HL-60/S4 treated with phorbol 12-myristate 13-acetate at 8.2 ng/mL for 4 days and 3 days (cell line): ENCODE data around the gene WDR70.
"Not testable (repeated sequence)": the region's sequence is repeated elsewhere in the genome, so short reads cannot be mapped to it uniquely, and the experiment has no call there.

Source experiments
- in situ Hi-C: fragments of 300-500 bp; cut with MboI; formaldehyde crosslinking; loops from 2 replicates; pipeline ENCODE4 v1.15.0; 2022; ENCODE audit warnings: low sequenced_read_pairs

Gene WDR70

DNA sequence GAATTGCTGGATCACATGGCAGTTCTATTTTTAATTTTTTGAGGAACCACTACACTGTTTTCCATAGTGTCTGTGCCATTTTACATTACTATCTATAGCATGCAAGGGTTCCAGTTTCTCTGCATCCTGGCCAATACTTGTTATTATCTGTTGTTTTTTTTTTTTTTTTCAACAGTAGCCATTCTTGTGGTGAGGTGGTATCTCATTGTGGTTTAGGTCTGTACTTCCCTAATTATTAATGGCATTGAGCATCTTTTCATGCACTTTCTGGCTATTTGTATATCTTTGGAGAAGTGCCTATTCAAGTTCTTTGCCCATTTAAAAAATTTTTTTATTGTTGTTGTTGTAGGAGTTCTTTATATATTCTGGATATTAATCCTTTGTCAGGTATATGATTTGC is 363.0 kb downstream of the WDR70 start:
- in situ Hi-C loops, result no loop called here

DNA sequence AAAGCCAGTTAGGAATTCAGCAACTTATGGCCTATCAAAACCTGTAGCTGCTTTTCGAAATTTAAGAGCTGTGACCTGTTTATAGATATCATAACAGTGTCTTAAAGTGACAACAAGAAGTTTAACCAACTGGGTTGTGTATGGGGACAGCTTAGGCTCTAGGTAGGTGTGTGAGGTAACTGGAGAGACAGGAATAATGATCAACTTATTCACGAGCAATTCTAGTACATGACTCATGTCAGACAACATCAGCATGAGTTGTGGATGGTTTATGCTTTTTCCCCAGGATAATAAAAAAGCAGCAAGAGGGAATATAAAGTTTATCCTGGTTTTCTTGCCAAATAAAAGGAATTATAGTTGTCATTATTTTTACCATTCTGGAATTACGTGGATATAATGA is 372.1 kb downstream of the WDR70 start:
- in situ Hi-C loops, result loop anchor here (25.0 kb wide), 1 partner anchor 436 kb away; no protein-coding TSS in a partner anchor

DNA sequence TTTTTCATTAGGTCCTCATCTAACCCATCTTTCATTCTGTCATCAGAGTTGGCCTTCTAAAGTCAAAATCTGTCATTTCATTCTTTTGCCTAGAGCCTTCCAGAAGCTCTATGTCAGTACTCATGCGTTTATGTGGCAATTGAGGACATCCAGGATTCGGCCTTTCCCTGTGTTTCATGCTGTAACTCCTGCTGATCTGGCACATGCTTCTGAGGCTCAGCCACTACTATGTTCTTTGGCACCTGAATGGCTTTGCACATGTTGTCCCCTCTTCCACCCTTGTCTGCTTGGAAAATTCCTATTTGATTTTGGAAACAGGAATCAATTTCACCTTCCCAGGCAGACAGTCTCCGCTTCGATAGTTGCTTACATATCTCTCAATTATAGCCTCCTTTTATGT is 375.9 kb downstream of the WDR70 start:
- in situ Hi-C loops, result loop anchor here (25.0 kb wide), 1 partner anchor 432 kb away; no protein-coding TSS in a partner anchor

DNA sequence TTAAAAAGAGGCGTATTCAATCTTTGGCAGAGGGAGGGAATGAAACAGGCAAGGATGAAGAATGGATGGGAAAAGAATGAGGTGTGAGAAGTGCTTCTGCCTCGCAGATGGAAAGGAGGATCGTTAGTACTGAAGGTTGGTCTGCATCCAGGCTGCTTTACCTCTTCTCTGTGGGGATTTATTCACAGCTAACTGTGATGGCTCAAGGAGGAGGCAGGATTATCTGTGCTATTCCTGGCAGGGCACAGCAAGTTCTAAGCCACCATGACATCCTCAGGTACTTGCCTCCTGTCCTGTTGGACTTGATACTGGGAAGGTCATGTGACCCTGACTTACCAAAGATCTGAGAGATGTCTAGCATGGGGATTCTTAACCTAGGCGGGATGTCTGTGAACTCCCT is 376.5 kb downstream of the WDR70 start:
- in situ Hi-C loops, result loop anchor here (25.0 kb wide), 1 partner anchor 432 kb away; no protein-coding TSS in a partner anchor

DNA sequence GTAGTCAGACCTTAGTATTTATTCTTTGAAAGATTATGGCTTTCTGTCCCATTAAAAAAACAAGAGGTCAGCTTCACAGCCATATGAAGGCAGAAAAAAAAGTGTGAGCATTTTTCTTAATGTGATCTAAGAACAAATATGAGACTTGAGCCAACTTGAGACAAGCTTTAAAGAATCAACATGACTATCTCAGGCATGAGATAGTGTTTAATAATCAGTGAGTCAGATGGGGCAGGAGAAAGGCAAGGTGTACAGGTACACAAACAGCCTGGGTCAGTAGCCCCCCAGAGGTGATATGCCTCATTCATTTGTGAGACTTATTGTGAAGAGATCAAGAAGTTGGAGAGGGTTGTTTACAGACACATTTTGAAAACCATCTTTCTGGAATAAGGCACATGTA is 377.1 kb downstream of the WDR70 start:
- in situ Hi-C loops, result loop anchor here (25.0 kb wide), 1 partner anchor 431 kb away; no protein-coding TSS in a partner anchor

DNA sequence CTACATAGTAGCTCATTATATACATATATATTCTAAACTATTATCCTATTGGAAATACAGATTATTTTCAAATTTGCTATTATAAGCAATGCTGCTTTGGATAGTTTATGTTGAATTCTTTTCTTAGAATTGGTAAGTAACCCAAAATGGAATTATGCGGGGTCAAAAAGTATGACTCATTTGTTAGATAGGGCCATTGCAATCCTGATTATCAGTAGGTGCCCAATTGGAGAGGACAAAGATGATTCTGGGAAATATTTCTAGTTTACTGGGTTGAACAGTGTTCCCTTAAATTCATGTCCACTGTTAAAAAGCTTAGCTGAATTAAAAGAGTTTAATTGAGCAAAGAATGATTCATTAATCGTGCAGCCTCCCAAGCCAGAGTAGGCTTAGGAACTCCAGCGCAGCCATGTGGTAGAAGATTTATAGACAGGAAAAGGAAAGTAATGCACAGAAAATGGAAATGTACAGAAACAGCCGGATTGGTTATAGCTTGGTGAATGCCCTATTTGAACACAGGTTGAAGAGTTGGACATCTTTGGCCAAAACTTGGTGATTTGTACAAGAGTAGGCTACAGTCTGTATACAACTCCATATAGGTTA is 379.0 kb downstream of the WDR70 start:
- in situ Hi-C loops, result loop anchor here (25.0 kb wide), 1 partner anchor 429 kb away; no protein-coding TSS in a partner anchor

DNA sequence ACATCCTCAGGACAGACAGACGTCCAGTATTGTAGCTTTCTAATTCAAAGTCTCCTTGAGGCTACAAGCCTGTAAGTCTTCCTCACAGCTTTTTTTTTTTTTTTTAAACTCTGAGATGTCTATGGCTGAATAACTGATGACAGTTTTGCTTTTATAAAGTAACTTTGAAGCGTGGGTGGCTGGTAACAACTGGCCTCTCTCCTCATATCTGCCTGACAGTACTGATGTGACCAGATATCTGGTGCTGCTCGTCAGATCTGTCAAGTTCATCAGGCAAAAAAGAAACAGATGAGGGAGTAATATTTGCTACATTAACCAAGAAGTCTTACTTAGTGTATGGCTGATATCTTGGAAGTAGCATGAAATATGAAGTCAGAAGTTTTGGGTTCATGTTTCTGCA is 388.1 kb downstream of the WDR70 start:
- in situ Hi-C loops, result loop anchor here (25.0 kb wide), 1 partner anchor 420 kb away; no protein-coding TSS in a partner anchor

DNA sequence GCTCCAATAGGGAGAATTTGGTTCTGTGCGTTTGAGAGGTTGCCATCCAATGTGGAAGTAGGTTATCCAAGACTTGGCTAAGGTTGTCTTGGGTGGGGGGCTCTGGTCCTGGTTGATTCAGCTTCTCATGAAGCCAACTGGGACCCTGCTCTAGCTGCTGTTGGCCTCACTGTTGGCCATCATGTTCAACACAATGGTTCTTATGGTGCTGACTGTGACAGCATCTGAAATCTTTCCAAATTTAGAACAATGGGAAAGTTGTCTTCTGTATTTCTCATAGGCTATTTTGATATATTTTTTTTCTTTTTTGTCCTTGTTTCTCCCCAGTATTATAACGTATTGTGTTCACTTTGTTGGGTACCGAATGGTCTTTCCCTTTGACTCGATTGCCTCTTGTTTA is 388.8 kb downstream of the WDR70 start:
- in situ Hi-C loops, result loop anchor here (25.0 kb wide), 1 partner anchor 419 kb away; no protein-coding TSS in a partner anchor

DNA sequence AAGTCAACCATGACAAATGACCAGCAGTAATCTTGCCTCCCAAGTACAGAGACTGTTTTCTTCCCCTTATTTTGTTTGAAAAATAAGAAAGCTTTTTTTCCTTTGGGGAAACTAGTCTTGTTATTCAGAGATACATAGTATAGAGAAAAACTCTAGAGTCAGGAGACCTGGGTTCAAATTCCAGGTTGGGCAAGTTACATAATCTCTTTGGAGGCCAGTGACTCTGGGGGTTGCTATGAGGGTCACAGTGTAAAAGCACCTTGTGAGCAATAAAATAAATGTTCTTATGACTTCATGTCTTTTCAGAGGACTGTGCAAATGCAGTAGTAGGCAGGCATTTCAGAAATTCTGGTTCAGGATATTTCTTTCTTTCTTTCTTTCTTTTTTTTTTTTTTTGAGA is 389.3 kb downstream of the WDR70 start:
- in situ Hi-C loops, result loop anchor here (25.0 kb wide), 1 partner anchor 419 kb away; no protein-coding TSS in a partner anchor

DNA sequence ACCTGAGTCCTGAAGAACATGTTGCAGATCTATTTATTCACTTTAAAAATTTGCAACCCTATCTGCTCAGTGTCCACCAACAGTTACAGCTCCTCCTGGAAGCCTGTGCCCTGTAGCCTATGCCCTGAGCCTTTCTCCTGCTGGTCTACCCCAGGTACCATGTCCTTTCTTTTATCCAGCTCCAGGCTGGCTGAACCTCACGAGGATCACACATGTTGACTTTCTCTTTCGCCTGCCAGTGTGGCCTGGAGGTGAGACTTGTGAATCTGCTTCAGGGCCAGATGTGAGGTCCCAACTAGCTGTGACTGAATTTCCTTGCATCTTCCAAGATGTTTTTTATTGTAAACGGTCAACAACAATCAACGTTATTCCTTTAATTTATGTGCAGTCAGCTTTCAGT is 390.0 kb downstream of the WDR70 start:
- in situ Hi-C loops, result loop anchor here (25.0 kb wide), 1 partner anchor 418 kb away; no protein-coding TSS in a partner anchor

DNA sequence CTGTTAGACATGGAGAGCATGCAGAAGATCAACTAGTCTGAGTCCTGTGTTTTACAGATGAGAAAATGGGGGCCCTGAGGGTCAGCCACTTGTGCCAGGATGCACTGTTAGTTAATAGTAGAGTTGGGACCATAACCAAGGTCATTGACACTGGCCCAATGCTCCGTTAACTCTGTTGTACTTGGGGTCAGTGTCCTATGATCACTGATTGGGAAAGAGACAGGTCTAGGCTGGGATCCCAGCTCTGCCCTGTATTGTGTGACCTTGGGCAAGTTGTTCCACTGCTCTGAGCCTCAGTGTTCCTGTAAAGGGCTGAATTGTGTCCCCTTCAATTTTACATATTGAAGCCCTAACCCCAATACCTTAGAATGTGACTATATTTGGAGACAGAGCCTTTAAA is 390.7 kb downstream of the WDR70 start:
- in situ Hi-C loops, result loop anchor here (25.0 kb wide), 1 partner anchor 417 kb away; no protein-coding TSS in a partner anchor

DNA sequence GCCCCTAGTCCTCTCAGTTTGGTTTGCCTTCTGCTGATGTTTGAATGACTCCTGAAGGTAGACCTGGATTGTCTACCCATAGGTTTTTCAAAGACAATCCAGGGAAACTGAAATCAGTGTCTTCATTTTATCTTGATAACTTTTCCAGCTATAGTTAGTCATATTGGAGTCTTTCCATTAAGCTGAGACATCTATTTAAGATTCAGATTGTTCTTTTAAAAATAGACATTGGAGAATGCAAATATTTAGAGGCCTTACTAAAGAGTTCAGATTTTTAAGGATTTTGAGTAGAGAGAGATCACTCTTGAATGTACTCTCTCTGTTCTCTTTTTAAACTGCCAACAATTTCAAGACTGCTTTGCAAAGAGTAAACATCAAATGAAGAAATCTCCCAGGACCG is 391.7 kb downstream of the WDR70 start:
- in situ Hi-C loops, result loop anchor here (25.0 kb wide), 1 partner anchor 417 kb away; no protein-coding TSS in a partner anchor

DNA sequence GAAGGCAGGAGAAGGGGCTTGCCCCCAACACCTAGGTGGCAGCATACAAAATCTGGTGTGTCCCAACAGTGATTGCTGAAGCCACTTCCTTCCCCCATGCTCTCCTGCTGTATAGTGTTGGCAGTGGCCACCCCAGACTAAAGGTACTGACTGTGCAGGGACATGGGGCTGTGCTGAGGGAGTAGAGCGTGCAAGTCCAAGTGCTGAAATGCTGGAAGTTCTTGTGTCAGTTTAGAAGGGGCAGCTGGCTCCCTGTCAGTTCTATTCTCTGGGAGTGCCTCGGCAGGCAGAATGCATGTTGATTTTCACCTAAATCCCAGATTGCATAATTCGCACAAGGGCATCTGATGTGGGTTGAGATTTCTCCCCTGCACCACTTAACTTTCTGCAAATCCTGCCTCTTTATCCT is 392.1 kb downstream of the WDR70 start:
- in situ Hi-C loops, result loop anchor here (25.0 kb wide), 1 partner anchor 416 kb away; no protein-coding TSS in a partner anchor

DNA sequence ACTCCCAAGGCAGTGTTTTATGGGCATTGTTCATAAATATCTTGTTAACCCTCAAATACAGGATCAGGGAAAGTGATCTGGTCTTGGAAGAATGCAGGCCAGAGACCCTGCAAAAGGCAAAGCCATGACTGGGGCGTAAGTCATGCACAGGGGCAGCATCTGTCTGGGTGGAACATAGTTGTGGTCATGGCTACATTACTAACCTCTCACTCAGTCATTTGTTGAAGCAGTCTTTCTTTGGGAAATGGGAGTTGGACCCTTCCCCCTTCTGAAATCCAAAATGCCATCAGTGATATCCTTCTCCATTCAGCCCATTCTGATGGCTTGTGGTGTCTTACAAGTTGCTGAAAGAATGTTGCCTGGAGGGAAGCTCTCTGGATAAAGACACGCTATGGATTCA is 392.6 kb downstream of the WDR70 start:
- in situ Hi-C loops, result loop anchor here (25.0 kb wide), 1 partner anchor 416 kb away; no protein-coding TSS in a partner anchor

DNA sequence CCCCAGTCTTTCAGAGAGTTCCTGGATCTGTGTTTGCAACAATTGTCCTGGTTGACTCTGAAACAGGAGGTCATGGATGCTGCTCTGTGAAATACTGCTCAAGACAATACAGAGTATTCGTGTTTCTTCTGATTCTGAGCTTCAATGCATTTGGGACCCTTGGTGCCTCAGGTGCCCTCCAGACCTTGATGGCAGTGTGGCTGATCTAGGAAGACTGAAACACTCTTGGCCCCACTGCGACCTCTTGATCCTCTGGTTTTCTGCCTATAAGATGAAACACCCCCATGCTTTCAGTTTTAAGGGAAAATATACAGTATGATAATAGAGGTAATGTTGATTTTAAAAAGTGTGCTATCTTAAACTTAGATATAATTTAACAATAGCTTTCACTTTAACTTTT is 393.1 kb downstream of the WDR70 start:
- in situ Hi-C loops, result loop anchor here (25.0 kb wide), 1 partner anchor 415 kb away; no protein-coding TSS in a partner anchor

DNA sequence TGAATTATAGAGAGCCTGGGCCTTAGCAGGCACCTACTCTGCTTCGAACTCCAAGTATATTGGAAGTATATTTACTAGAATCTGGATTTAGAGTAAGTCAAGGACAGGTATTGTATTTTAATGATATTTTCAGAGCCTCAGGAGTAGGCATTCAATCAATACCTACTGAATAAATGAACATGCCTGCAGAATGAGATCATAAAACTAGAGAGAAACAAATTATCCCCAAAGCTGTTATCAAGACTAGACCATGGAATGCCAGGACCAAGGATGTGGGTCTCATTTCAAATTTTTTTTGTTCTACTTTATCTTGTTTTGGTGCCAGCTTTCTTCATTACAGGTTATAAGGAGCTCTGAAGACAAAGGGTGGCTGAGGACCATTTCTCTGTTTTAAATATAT is 394.7 kb downstream of the WDR70 start:
- in situ Hi-C loops, result loop anchor here (25.0 kb wide), 1 partner anchor 413 kb away; no protein-coding TSS in a partner anchor

DNA sequence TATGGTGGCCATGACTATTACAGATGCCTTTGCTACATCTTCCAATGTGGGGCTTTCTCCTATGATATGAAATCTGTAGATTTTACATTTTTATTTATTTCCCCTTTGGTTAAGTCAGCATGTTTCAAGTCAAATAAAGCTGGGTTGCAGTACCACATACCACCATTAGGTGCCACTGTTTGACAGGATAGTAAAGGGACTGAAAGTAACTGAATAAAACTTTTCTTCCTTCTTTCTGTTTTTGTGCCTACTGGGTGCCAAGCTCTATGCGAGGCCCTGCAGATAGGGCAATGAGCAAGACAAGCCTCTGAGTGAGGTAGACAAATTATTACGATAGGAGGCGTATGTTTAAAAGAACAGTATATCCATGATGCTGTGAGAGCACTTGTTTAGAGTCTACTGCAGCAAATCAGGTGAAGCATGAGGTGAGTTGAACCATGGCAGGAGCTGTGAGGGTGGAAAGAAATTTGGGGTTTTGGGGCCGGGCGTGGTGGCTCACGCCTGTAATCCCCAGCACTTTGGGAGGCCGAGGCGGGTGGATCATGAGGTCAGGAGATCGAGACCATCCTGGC is 395.9 kb downstream of the WDR70 start:
- in situ Hi-C loops, result loop anchor here (25.0 kb wide), 1 partner anchor 412 kb away; no protein-coding TSS in a partner anchor

DNA sequence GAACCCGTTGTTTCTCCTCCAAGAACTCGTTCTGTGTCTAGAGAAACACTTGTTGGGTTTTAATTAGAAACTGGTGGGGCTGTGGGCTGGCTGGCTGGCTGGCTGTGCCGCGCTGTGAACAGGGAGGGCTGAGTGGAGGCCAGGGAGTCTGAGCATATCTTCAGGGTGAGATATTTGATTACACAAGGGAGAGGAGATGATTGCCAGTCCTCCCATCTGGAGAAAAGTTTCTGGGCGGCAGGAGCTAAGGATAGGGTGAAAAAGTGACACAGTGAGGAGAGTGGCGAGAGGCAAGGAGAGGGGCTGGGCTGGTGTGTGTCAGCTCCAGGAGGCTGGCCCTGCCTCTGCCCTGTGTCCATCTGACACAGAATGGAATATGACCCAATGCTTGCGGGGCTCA is 397.7 kb downstream of the WDR70 start:
- in situ Hi-C loops, result no loop called here

DNA sequence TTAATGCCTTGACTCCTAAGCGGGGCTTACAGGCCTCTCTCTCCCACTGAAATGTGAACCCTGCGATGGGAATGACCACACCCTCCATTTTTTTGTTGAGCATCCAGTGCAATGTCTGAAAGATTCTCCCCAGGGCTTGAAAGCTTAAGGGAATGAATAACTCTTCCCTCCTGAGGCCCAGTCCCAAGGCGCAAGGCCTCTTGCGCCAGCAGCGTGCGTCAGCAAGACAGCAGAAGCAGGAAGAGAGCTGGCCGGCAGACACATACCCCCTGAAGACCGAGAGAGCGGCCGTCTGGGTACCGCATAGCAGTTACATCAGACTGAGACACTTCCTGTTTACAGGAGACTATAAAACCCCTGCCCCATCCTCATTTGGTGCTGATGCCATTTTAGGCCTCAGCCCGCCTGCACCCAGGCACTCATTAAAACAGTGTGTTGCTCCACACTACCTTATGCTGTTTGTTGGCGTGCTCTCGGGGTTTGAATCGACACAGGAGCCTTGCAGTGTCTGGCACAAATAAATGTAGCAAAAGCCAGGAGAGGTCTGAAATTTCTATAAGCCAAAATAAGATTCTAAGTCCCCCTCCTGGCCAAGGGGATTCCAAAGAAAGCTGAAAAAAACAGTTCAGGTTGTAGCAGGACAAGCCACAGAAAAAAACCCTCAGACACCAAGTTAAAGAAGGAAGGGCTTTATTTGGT is 398.5 kb downstream of the WDR70 start:
- in situ Hi-C loops, result no loop called here

DNA sequence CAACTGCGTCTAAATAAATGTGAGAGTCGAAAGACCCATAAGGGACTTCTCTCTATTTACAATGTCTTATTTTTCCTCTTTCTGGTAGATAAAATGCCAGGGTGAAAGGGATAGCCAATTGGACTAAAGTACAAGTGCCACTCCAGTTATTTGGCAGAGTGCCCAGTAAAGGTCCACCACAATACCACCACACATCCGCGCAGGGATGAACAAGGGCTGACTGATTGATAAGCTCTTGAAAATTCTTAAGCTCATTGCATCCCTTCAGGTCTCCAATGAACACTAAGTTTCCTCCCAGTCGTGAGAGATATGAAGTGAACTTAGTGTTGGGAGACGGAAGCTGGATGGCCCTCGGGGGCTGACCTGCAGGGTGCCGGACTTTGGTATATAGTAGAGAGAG is 402.3 kb downstream of the WDR70 start:
- in situ Hi-C loops, result not testable (repeated sequence)

DNA sequence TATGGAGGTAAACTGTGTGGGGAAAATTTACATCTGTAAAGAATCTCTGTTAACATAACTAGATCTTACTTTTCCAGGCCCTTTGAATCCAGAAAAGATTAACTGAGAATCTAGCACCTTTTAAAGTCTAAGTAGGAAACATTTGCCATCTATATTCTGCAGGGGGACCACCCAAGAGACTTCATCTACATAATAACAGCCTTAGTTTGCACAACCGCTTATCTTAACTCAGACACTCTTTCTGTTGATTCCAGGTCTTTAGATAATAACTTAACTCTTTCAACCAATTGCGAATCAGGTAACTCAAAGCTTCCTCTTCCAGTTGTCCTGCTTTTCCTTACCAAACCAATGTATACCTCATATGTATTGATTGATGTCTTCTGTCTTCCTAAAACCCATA is 407.3 kb downstream of the WDR70 start:
- in situ Hi-C loops, result no loop called here
